Fibroblast of villous mesenchyme (primary cell): Measurements from ENCODE around the gene ADIRF. TPM values are rescaled to one million over a fixed set of nuclear protein-coding genes. Genes with fewer than 3 reads are reported as not detected.

Experiments
- DNase-seq: peaks from one replicate; pipeline ENCODE4 v3.0.0-alpha.2; 2010; ENCODE audit warnings: low read depth
- H3K4me3 ChIP-seq: 2 replicates; pipeline ENCODE4 v1.5.1; 2011; ENCODE audit warnings: low read depth, mild to moderate bottlenecking, low read length
- CTCF ChIP-seq: IDR thresholded peaks from 2 replicates; pipeline ENCODE4 v1.5.1; 2012; ENCODE audit warnings: low read depth, mild to moderate bottlenecking, low read length; ENCODE audit not compliant: insufficient read depth
- total RNA-seq: library from RNA; depleted of rRNA; stranded (reverse); fragments of >200 nt; gene quantifications from 2 replicates; pipeline ENCODE4 v1.2.3, GENCODE V29; 2012

ADIRF gene
- total RNA-seq, 1 donor: 5.2 TPM

GRCh38 chr10:86954681-86955500 lies 13.4 kb upstream of the ADIRF start:
- DNase-seq: no peak

GRCh38 chr10:86955501-86956194 lies 12.6 kb upstream of the ADIRF start:
- H3K4me3 ChIP-seq: no peak overlapping the region
- DNase-seq: no peak
- no peak for TF ChIP-seq CTCF

More at GRCh38 chr10:86954681-86955500, 13.4 kb upstream of the ADIRF start:
- no peak for TF ChIP-seq CTCF
- no peak overlapping the region for H3K4me3 ChIP-seq

GRCh38 chr10:86956195-86956847 lies 12.0 kb upstream of the ADIRF start:
- no peak for TF ChIP-seq CTCF
- H3K4me3 ChIP-seq: no peak overlapping the region
- no peak for DNase-seq

- no peak overlapping the region for H3K4me3 ChIP-seq
- TF ChIP-seq CTCF: no peak
- DNase-seq: no peak
These were observed 11.3 kb upstream of the ADIRF start for GRCh38 chr10:86956848-86957448.

- no peak within 1 kb of the TSS for H3K4me3 ChIP-seq
- TF ChIP-seq CTCF: no peak
- DNase-seq: no peak
These were observed 10.7 kb upstream of the ADIRF start, which contains the start of gene MMRN2 for GRCh38 chr10:86957471-86958115. MMRN2 (minus strand) TSS chr10:86957615; CDS start chr10:86957541, 74 bp downstream.

- TF ChIP-seq CTCF: no peak
- no peak within 1 kb of the TSS for H3K4me3 ChIP-seq
- no peak for DNase-seq
These were observed 10.0 kb upstream of the ADIRF start, which contains the start of gene SNCG for GRCh38 chr10:86958116-86958900. SNCG (plus strand) TSS chr10:86958599; CDS start chr10:86958698, 99 bp downstream.
